Parathyroid adenoma (tissue), 2 donors: ENCODE results near the gene SHC3.

Source experiments
- H2AFZ ChIP-seq: fragments of 300-600 bp; sonication (generic); one replicate; pipeline ENCODE4 v1.7.0; 2017; ENCODE audit warnings: antibody characterized with exemption, mild to moderate bottlenecking
- H3K27ac ChIP-seq: fragments of 300-600 bp; sonication (generic); one replicate; pipeline ENCODE4 v1.7.0; 2017
- H3K27me3 ChIP-seq: fragments of 300-600 bp; sonication (generic); one replicate; pipeline ENCODE4 v1.7.0; 2017; ENCODE audit warnings: low read length; ENCODE audit not compliant: control insufficient read depth, insufficient read depth
- H3K36me3 ChIP-seq: fragments of 300-600 bp; sonication (generic); one replicate; pipeline ENCODE4 v1.7.0; 2017; ENCODE audit warnings: low read length; ENCODE audit not compliant: control insufficient read depth, insufficient read depth
- H3K4me1 ChIP-seq: fragments of 300-600 bp; sonication (generic); one replicate; pipeline ENCODE4 v1.7.0; 2017; ENCODE audit warnings: control low read depth
- H3K4me2 ChIP-seq: fragments of 300-600 bp; sonication (generic); one replicate; pipeline ENCODE4 v1.7.0; 2017; ENCODE audit warnings: low read length
- H3K4me3 ChIP-seq: fragments of 300-600 bp; sonication (generic); one replicate; pipeline ENCODE4 v1.7.0; 2017; ENCODE audit warnings: low read depth, low read length
- H3K79me2 ChIP-seq: fragments of 300-600 bp; sonication (generic); one replicate; pipeline ENCODE4 v1.7.0; 2017; ENCODE audit warnings: control low read depth
- H3K9ac ChIP-seq: fragments of 300-600 bp; sonication (generic); one replicate; pipeline ENCODE4 v1.7.0; 2017; ENCODE audit warnings: mild to moderate bottlenecking
- H3K9me3 ChIP-seq: fragments of 300-600 bp; sonication (generic); one replicate; pipeline ENCODE4 v1.7.0; 2017; ENCODE audit warnings: low read length; ENCODE audit not compliant: control insufficient read depth
- CTCF ChIP-seq: fragments of 300-600 bp; sonication (generic); IDR thresholded peaks from one replicate; pipeline ENCODE4 v1.7.0; 2017; ENCODE audit warnings: antibody characterized with exemption, mild to moderate bottlenecking
- donor health status: primary hyperparathyroidism.

The SHC3 gene

GRCh38 chr9:89080193-89080592 is 98.4 kb downstream of the SHC3 start:
- H3K27ac ChIP-seq: no peak overlapping the region
- H3K4me2 ChIP-seq: no peak overlapping the region
- TF ChIP-seq CTCF: no peak
- H3K9ac ChIP-seq: no peak overlapping the region
- no peaks in the 10 kb centered on the region for H3K79me2 ChIP-seq
- H2AFZ ChIP-seq: no peak overlapping the region
- no peaks in the 10 kb centered on the region for H3K36me3 ChIP-seq
- H3K4me3 ChIP-seq: no peak overlapping the region
- H3K27me3 ChIP-seq: no peaks in the 10 kb centered on the region
- H3K9me3 ChIP-seq: no peaks in the 10 kb centered on the region
- H3K4me1 ChIP-seq: no peaks in the 10 kb centered on the region

GRCh38 chr9:89079391-89079790 is 99.2 kb downstream of the SHC3 start:
- Histone ChIP-seq H3K4me2 (no peak overlapping the region), H3K36me3 (no peaks in the 10 kb centered on the region), H3K9ac (no peak overlapping the region), H3K27ac (no peak overlapping the region), H3K4me3 (no peak overlapping the region), H3K9me3 (no peaks in the 10 kb centered on the region), H3K79me2 (no peaks in the 10 kb centered on the region), H2AFZ (no peak overlapping the region), H3K27me3 (no peaks in the 10 kb centered on the region), H3K4me1 (no peaks in the 10 kb centered on the region)
- TF ChIP-seq CTCF: no peak

GRCh38 chr9:89078860-89079259 is 99.8 kb downstream of the SHC3 start:
- Histone ChIP-seq H3K4me3 (no peak overlapping the region), H3K4me2 (no peak overlapping the region), H3K4me1 (no peaks in the 10 kb centered on the region), H3K27ac (no peak overlapping the region), H3K36me3 (no peaks in the 10 kb centered on the region), H3K27me3 (no peaks in the 10 kb centered on the region), H3K79me2 (no peaks in the 10 kb centered on the region), H3K9me3 (no peaks in the 10 kb centered on the region), H2AFZ (no peak overlapping the region), H3K9ac (no peak overlapping the region)
- no peak for TF ChIP-seq CTCF

GRCh38 chr9:89078421-89078820 is 100.2 kb downstream of the SHC3 start:
- Histone ChIP-seq H3K9ac (no peak overlapping the region), H3K4me1 (no peaks in the 10 kb centered on the region), H3K4me2 (no peak overlapping the region), H3K36me3 (no peaks in the 10 kb centered on the region), H3K27me3 (no peaks in the 10 kb centered on the region), H3K4me3 (no peak overlapping the region), H3K79me2 (no peaks in the 10 kb centered on the region), H3K9me3 (no peaks in the 10 kb centered on the region), H2AFZ (no peak overlapping the region), H3K27ac (no peak overlapping the region)
- no peak for TF ChIP-seq CTCF

- no peak overlapping the region for H3K27ac ChIP-seq
- TF ChIP-seq CTCF: no peak
- no peaks in the 10 kb centered on the region for H3K79me2 ChIP-seq
- H3K27me3 ChIP-seq: no peaks in the 10 kb centered on the region
- H3K9ac ChIP-seq: no peak overlapping the region
- no peaks in the 10 kb centered on the region for H3K9me3 ChIP-seq
- no peaks in the 10 kb centered on the region for H3K4me1 ChIP-seq
- H3K4me3 ChIP-seq: no peak overlapping the region
- H2AFZ ChIP-seq: no peak overlapping the region
- H3K36me3 ChIP-seq: no peaks in the 10 kb centered on the region
- H3K4me2 ChIP-seq: no peak overlapping the region
Measured at GRCh38 chr9:89077519-89077918, 101.1 kb downstream of the SHC3 start.
